PC-9 (cell line): ENCODE data around the gene FYN. TPM values are rescaled to one million over a fixed set of nuclear protein-coding genes. Genes with fewer than 3 reads are reported as not detected.

Experiments
- BruUV-seq: library from RNA; stranded (reverse); fragments of 400-500 nt; replicated peaks from 2 replicates; lab custom pipeline; 2021; lab: Mats Ljungman, UMichigan
- CTCF ChIA-PET: fragments of 300-600 bp; sonication (Branson Sonifier 250); formaldehyde crosslinking; loops from one replicate; lab custom pipeline; 2022; ENCODE audit warnings: antibody characterized with exemption; lab: Charles Lee
- POLR2A ChIA-PET: fragments of 300-600 bp; sonication (Branson Sonifier 250); formaldehyde crosslinking; loops from one replicate; lab custom pipeline; 2022; ENCODE audit warnings: antibody characterized with exemption; ENCODE audit not compliant: unreplicated experiment; lab: Charles Lee
- DNase-seq, 2 experiments: peaks; one replicate each; pipeline versions ENCODE4 v3.0.0 to v3.0.0-alpha.2; 2015 to 2022; ENCODE audit warnings: mixed read lengths in 1 of 2
- H2AFZ ChIP-seq: fragments of 200-600 bp; sonication (generic); 2 replicates; pipeline ENCODE4 v1.8.1; 2017; ENCODE audit warnings: antibody characterized with exemption
- H3F3A ChIP-seq: fragments of 200-600 bp; sonication (generic); 2 replicates; pipeline ENCODE4 v1.8.1; 2017; ENCODE audit warnings: antibody characterized with exemption, mild to moderate bottlenecking, low read depth; ENCODE audit not compliant: insufficient read depth
- H3K27ac ChIP-seq: fragments of 200-600 bp; sonication (generic); 2 replicates; pipeline ENCODE4 v1.6.1; 2016; ENCODE audit warnings: mixed run types
- H3K27me3 ChIP-seq: fragments of 200-600 bp; sonication (generic); 2 replicates; pipeline ENCODE4 v1.6.1; 2016; ENCODE audit warnings: low read depth, mixed run types; ENCODE audit not compliant: insufficient read depth
- H3K36me3 ChIP-seq: fragments of 200-600 bp; sonication (generic); 2 replicates; pipeline ENCODE4 v1.6.1; 2016; ENCODE audit warnings: low read depth, mixed run types
- H3K4me1 ChIP-seq: fragments of 200-600 bp; sonication (generic); replicated peaks from 2 replicates; pipeline ENCODE4 v1.6.1; 2016; ENCODE audit warnings: mixed run types; ENCODE audit not compliant: insufficient read depth
- H3K4me2 ChIP-seq: fragments of 200-600 bp; sonication (generic); 2 replicates; pipeline ENCODE4 v1.6.1; 2017; ENCODE audit warnings: mixed run types
- H3K4me3 ChIP-seq: fragments of 200-600 bp; sonication (generic); 2 replicates; pipeline ENCODE4 v1.6.1; 2016; ENCODE audit warnings: mixed run types
- H3K79me2 ChIP-seq: fragments of 200-600 bp; sonication (generic); 2 replicates; pipeline ENCODE4 v1.6.1; 2017; ENCODE audit warnings: low read depth, mixed run types
- H3K9me2 ChIP-seq: fragments of 200-600 bp; sonication (generic); 2 replicates; pipeline ENCODE4 v1.8.1; 2017; ENCODE audit warnings: mild to moderate bottlenecking; ENCODE audit not compliant: insufficient read depth
- H3K9me3 ChIP-seq: fragments of 200-600 bp; sonication (generic); 2 replicates; pipeline ENCODE4 v1.8.1; 2016; ENCODE audit warnings: low read depth; ENCODE audit not compliant: insufficient read depth
- H4K20me1 ChIP-seq: fragments of 200-600 bp; sonication (generic); 2 replicates; pipeline ENCODE4 v1.8.1; 2017; ENCODE audit not compliant: insufficient read depth
- EZH2 ChIP-seq: fragments of 200-600 bp; sonication (generic); IDR thresholded peaks from 2 replicates; pipeline ENCODE4 v1.8.0; 2017; ENCODE audit warnings: antibody characterized with exemption, low read depth
- intact Hi-C: fragments of 100-400 bp; cut with micrococcal nuclease; formaldehyde crosslinking; loops from one replicate; pipeline ENCODE4 v1.10.0; 2022; ENCODE audit not compliant: unreplicated experiment
- total RNA-seq: library from RNA; stranded (reverse); gene quantifications from 2 replicates; pipeline ENCODE4 v1.2.3, GENCODE V29; 2021
- TF ChIP-seq, protein P1 (sequence below): fragments of 200-600 bp; sonication (generic); conservative IDR thresholded peaks from 2 replicates; pipeline ENCODE4 v1.6.1; 2017; ENCODE audit warnings: mixed run types, antibody characterized with exemption, mild to moderate bottlenecking, moderate library complexity

Gene FYN
- total RNA-seq, 1 experiment from 2014 or later, result 53.3 TPM

DNA sequence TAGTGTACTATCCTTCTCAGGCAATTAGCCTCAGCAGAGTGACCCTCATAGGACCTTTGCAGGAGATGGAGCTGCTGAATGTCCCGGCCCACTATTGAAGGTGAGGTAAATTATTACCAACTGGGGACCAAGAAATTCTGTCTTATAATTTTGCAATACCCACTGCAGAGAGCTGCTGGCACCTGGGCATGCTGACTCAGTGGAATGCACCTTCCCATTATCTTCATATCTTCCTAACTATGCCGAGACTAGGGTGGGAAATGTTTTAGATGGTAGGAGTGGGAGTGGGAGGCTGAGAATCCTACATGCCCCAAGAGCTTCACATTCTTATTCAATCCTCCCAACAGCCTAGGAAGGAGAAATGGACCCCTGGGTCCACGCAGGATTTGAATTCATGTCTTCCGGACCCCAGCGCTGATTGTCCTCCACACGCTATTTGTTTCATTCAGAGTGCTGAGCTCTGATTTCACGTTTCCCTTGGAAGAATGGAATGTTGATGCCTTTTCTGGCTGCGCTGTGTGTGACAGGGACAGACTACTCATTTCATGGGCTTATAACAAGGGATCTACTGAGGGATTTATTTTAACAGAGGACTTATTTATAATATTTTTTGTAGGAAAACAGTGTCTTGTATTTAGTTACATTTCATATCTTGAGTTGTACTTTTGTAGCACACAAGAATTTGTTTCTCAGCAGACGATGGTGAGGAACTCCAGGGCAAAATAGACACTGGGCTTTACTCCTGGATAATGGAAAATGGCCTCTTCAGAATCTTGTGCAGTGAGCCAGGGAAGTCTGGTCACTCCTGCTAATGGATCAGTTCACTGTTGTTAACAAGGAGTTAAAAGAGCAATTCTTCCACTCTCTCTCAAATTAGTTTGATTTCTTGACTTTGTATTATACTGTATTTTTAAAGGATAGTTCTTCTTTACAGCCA, 66.4 kb downstream of the FYN start:
- Histone ChIP-seq H3K4me3 (peak overlapping the region; percentile 28; the same call in 1 of the 2 replicates), H3K9me2 (no peaks in the 10 kb centered on the region), H3K4me2 (peak overlapping the region; percentile 78), H3K79me2 (peaks cover 63% of the 10 kb centered on the region; the same call in 1 of the 2 replicates), H3K4me1 (peaks cover 62% of the 10 kb centered on the region), H3K27me3 (no peaks in the 10 kb centered on the region), H3K36me3 (peaks cover 3% of the 10 kb centered on the region; the same call in 1 of the 2 replicates), H2AFZ (peak overlapping the region; percentile 46; the same call in 1 of the 2 replicates), H4K20me1 (no peaks in the 10 kb centered on the region), H3F3A (peaks cover 34% of the 10 kb centered on the region), H3K9me3 (no peaks in the 10 kb centered on the region), H3K27ac (peak overlapping the region; percentile 79)
- CTCF ChIA-PET, result no interaction called here
- TF ChIP-seq EZH2, result no peak
- TF ChIP-seq, protein P1, sequence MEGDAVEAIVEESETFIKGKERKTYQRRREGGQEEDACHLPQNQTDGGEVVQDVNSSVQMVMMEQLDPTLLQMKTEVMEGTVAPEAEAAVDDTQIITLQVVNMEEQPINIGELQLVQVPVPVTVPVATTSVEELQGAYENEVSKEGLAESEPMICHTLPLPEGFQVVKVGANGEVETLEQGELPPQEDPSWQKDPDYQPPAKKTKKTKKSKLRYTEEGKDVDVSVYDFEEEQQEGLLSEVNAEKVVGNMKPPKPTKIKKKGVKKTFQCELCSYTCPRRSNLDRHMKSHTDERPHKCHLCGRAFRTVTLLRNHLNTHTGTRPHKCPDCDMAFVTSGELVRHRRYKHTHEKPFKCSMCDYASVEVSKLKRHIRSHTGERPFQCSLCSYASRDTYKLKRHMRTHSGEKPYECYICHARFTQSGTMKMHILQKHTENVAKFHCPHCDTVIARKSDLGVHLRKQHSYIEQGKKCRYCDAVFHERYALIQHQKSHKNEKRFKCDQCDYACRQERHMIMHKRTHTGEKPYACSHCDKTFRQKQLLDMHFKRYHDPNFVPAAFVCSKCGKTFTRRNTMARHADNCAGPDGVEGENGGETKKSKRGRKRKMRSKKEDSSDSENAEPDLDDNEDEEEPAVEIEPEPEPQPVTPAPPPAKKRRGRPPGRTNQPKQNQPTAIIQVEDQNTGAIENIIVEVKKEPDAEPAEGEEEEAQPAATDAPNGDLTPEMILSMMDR, result no peak
- POLR2A ChIA-PET, result interaction anchor here (0.6 kb wide), 1 partner anchor 930 kb away, joined by 5 read pairs; no protein-coding TSS in a partner anchor
- intact Hi-C loops, result loop anchor here (2.0 kb wide), 1 partner anchor 18 kb away; no protein-coding TSS in a partner anchor
- peak; percentile 25 to 85 for DNase-seq
- no TSS peak for BruUV-seq

DNA sequence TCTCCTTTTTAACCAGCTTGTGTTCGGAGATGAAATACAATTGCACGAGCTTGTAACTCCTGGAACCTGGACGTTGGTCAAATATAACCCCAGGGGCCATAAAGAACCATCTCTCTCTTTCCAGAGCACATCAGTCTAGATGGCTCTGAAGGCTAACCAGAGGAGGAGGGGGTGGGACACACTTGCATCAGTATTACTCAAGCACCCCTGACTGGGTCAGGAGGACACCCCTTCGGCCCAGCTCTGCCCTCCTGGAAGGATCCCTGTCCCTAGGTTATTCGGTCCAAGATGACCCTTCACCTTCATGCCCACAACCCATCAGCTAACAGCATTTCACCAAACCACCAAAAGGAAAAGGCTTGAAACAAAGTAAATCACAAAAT, 67.1 kb downstream of the FYN start:
- H3K79me2 ChIP-seq, result peaks cover 59% of the 10 kb centered on the region; the same call in 1 of the 2 replicates
- H3K27ac ChIP-seq, result peak overlapping the region; percentile 79
- no peaks in the 10 kb centered on the region for H3K9me3 ChIP-seq
- intact Hi-C loops, result loop anchor here (2.0 kb wide), 1 partner anchor 19 kb away; no protein-coding TSS in a partner anchor
- no peak for DNase-seq
- POLR2A ChIA-PET, result interaction anchor here (0.6 kb wide), 1 partner anchor 930 kb away, joined by 5 read pairs; no protein-coding TSS in a partner anchor
- H3F3A ChIP-seq, result peaks cover 34% of the 10 kb centered on the region
- no TSS peak for BruUV-seq
- TF ChIP-seq EZH2, result no peak
- TF ChIP-seq, protein P1, result no peak
- CTCF ChIA-PET, result no interaction called here
- peak overlapping the region; percentile 78 for H3K4me2 ChIP-seq
- H2AFZ ChIP-seq, result peak overlapping the region; percentile 46; the same call in 1 of the 2 replicates
- peaks cover 4% of the 10 kb centered on the region; the same call in 1 of the 2 replicates for H3K36me3 ChIP-seq
- H3K4me1 ChIP-seq, result peaks cover 62% of the 10 kb centered on the region
- H3K27me3 ChIP-seq, result no peaks in the 10 kb centered on the region
- peak overlapping the region; percentile 28; the same call in 1 of the 2 replicates for H3K4me3 ChIP-seq
- no peaks in the 10 kb centered on the region for H4K20me1 ChIP-seq
- H3K9me2 ChIP-seq, result no peaks in the 10 kb centered on the region

DNA sequence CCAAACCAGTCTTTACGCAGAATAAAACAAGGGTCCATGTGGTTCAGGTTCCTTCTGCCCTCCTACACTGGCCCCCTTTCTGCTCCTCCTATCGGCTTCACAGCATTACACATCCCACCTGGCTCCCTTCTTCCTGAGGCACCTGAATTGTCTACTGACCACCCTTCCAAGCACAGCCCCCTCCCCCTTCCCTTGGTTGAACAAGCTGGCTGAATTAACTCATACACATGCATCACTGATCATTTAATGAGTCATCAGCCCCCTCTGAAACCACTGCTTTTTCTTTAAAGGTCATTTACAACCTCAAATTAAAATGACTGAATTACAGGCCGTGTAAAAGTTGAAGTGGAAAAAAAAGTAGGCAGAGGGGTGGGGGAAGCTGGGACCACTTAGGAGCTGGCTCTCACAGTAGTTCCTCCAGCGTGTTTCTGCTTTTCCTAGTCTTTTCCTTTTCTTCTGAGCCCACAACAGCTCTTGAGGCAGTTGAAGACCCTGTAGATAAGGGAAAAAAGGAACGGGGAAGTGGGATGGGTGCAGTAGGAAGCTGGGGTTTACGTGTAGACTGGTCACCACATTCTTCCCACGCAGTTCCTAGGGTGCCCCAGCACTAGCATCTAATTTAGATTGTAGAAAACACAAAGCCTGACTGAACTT, 67.6 kb downstream of the FYN start:
- Histone ChIP-seq H3K4me3 (peak overlapping the region; percentile 28; the same call in 1 of the 2 replicates), H3K9me2 (no peaks in the 10 kb centered on the region), H3K79me2 (peaks cover 61% of the 10 kb centered on the region), H3K4me2 (peak overlapping the region; percentile 78), H2AFZ (peak overlapping the region; percentile 46; the same call in 1 of the 2 replicates), H4K20me1 (no peaks in the 10 kb centered on the region), H3K27ac (peak overlapping the region; percentile 79), H3K36me3 (peaks cover 4% of the 10 kb centered on the region; the same call in 1 of the 2 replicates), H3K27me3 (no peaks in the 10 kb centered on the region), H3K4me1 (peaks cover 62% of the 10 kb centered on the region), H3F3A (peaks cover 34% of the 10 kb centered on the region), H3K9me3 (no peaks in the 10 kb centered on the region)
- ChIA-PET CTCF (no interaction called here), POLR2A (no interaction called here)
- TF ChIP-seq, protein P1, result no peak
- no peak for TF ChIP-seq EZH2
- no TSS peak for BruUV-seq
- intact Hi-C loops, result loop anchor here (2.0 kb wide), 1 partner anchor 19 kb away; no protein-coding TSS in a partner anchor
- DNase-seq, result peak; percentile 24 to 84
